ENCODE results near the gene LRRC42.

- TF ChIP-seq CTCF (IDR thresholded peaks at IDR 0.05) (no peak), POLR2A (IDR thresholded peaks at IDR 0.05) (no peak)
Measured at GRCh38 chr1:53913352-53914033, 32.7 kb upstream of the LRRC42 start.

Measured in esophagus squamous epithelium (tissue), 4 donors.